Heart right ventricle (tissue), 16 donors: ENCODE results near the gene BLMH. TPM values are rescaled to one million over a fixed set of nuclear protein-coding genes. Genes with fewer than 3 reads are reported as not detected.
A peak's percentile ranks its signal among the peaks of the same experiment; 100 is the strongest.

Source experiments
- ATAC-seq, 8 donors: fragments of 200-7000 bp; cut with Tn5 transposase; one replicate each; pipeline ENCODE4 v1.9.1; 2020; ENCODE audit warnings: mild to moderate bottlenecking in 8 of 8, moderate library complexity in 8 of 8, moderate number of reproducible peaks in 1 of 8
- DNase-seq, 2 donors: peaks; one replicate each; pipeline ENCODE4 v3.0.0-alpha.2; 2020
- H3K27ac ChIP-seq, 10 donors: fragments of 200-600 bp; sonication (generic) in 2 of 10; one replicate each; pipeline versions ENCODE4 v1.5.0 to v1.8.0; 2020 to 2022; ENCODE audit warnings: mild to moderate bottlenecking in 3 of 10
- H3K27me3 ChIP-seq, 7 donors: fragments of 200-600 bp; one replicate each; pipeline ENCODE4 v1.8.0; 2021 to 2022; ENCODE audit warnings: mild to moderate bottlenecking in 2 of 7
- H3K36me3 ChIP-seq, 9 donors: fragments of 200-600 bp; sonication (generic) in 1 of 9; one replicate each; pipeline versions ENCODE4 v1.5.0 to v1.8.0; 2020 to 2022; ENCODE audit warnings: mild to moderate bottlenecking in 2 of 9
- H3K4me1 ChIP-seq, 9 donors: fragments of 200-600 bp; sonication (generic) in 1 of 9; one replicate each; pipeline versions ENCODE4 v1.5.0 to v1.8.0; 2020 to 2022; ENCODE audit warnings: mild to moderate bottlenecking in 4 of 9
- H3K4me3 ChIP-seq, 10 donors: fragments of 200-600 bp; sonication (generic) in 2 of 10; one replicate each; pipeline versions ENCODE4 v1.5.0 to v1.8.0; 2020 to 2022; ENCODE audit warnings: mild to moderate bottlenecking in 7 of 10, moderate library complexity in 2 of 10
- H3K9me3 ChIP-seq, 11 donors: fragments of 200-600 bp in 10 of 11; sonication (generic) in 2 of 11; one replicate each; pipeline versions ENCODE4 v1.5.0 to v1.8.0; 2013 to 2022; ENCODE audit warnings: mild to moderate bottlenecking in 2 of 11, control low read depth in 1 of 11, moderate library complexity in 1 of 11
- WGBS, 2 donors: extraction: QIAGEN DNeasy Blood & Tissue Kit; methylation state at CpG; one replicate each; pipeline ENCODE4 v1.1.7; 2013; ENCODE audit warnings: inconsistent platforms in 1 of 2; 5-methylcytosine and 5-hydroxymethylcytosine counted together
- intact Hi-C, 10 donors: fragments of 100-400 bp; cut with DNase I; formaldehyde crosslinking; loops; one replicate each; pipeline versions ENCODE4 v1.11.1 to v1.14.2; 2022
- polyA plus RNA-seq, 2 donors: library from polyadenylated mRNA; stranded (reverse); fragments of 200-250 nt; gene quantifications; one replicate each; pipeline ENCODE4 v1.2.3, GENCODE V29; 2013
- total RNA-seq, 10 donors: library from RNA; stranded (reverse); fragmentation: NEBNext Ultra II Directional in 3 of 10; extraction: Animal tissue kit (Norgen Biotek cat#: 25700) in 3 of 10; gene quantifications; one replicate each; pipeline versions ENCODE4 v1.2.1 to v1.2.4, GENCODE V29; 2021 to 2023
- TF ChIP-seq, protein P1 (sequence below), 9 donors: fragments of 200-600 bp; sonication (generic) in 2 of 9; IDR thresholded peaks; one replicate each; pipeline versions ENCODE4 v1.5.0 to v1.8.0; 2021 to 2022; ENCODE audit warnings: antibody characterized with exemption in 9 of 9, mild to moderate bottlenecking in 5 of 9, moderate library complexity in 1 of 9
- donor health status: Arrhythmogenic right ventricular cardiomyopathy.
- donor health status: ischemic (EF 13 %, LVEDD 7.1; RV severe dilation, severe dysfunction).
- donor health status: healthy with polysubstance abuse.
- donor health status: DM: no; HTN: yes; CAD: no.
- donor health status: DM: no; HTN: no; CAD: no.
- donor health status: ischemic (EF 25% LVEDD 6.9; RV normal size, moderate dysfunction).
- donor health status: ischemic (EF 25% LVEDD 5.7; RV mildly dilated, moderate dysfunction).
- donor health status: healthy.
- donor health status: DM: yes; HTN: yes; CAD: no.
- donor health status: Ischemic cardiomyopathy.
- donor health status: ischemic (EF 35%, LVEDD 5.7; RV mildly dilated, moderate dysfunction).
- donor health status: nonischemic (EF 11% LVEDD 7.7; RV severe dilation, severe dysfunction).
- donor health status: DM: yes; HTN: yes; CAD: no.
- donor health status: PGD.
- donor health status: ischemic (EF 29% LVEDD 5.4; RV normal size, mild dysfunction).
- donor health status: nonischemic (EF 23%, LVEDD 6.1; RV moderate dilation, normal function).

BLMH gene
- total and polyA plus RNA-seq, 12 donors, result 9.6 to 22.2 (median 15.7) TPM

DNA sequence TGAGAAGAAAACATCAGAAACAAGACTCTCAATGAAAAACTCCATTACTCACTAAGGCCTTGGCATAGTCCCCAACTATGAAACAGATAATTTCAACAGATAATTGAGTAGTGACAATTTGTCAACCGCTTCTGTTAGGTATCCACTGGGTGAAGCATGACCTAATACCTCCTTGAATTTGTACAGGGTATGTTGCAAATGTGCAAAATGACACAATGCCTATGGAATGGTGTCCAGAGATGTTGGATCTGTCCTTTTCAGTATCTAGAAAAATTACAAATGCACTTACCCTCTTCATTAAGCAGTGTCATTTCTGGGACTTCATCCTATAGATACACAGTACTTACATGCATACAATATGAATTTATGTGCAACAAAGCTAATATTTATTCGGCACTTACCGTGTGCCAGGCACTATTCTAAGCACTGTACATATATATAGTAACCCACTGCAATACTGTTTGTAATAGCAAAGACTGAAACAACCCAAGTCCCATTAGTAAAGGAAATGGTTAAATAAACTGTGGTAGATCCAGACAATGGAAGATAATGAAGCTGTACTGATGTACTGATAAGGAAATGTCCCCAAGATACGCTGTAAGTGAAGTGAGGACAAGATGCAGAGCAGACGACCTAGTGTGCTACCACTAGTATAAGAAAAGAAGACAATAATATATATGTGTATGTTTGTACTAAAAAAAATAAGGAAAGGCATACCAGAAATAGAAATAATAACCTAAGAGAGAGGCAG is 34.8 kb downstream of the BLMH start:
- H3K9me3 ChIP-seq, result no peaks in the 10 kb centered on the region
- TF ChIP-seq, protein P1, sequence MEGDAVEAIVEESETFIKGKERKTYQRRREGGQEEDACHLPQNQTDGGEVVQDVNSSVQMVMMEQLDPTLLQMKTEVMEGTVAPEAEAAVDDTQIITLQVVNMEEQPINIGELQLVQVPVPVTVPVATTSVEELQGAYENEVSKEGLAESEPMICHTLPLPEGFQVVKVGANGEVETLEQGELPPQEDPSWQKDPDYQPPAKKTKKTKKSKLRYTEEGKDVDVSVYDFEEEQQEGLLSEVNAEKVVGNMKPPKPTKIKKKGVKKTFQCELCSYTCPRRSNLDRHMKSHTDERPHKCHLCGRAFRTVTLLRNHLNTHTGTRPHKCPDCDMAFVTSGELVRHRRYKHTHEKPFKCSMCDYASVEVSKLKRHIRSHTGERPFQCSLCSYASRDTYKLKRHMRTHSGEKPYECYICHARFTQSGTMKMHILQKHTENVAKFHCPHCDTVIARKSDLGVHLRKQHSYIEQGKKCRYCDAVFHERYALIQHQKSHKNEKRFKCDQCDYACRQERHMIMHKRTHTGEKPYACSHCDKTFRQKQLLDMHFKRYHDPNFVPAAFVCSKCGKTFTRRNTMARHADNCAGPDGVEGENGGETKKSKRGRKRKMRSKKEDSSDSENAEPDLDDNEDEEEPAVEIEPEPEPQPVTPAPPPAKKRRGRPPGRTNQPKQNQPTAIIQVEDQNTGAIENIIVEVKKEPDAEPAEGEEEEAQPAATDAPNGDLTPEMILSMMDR (IDR thresholded peaks at IDR 0.05), result no peak
- DNase-seq (no peak), ATAC-seq (peak in 2 of 8 donors; percentile 25 to 81)
- H3K4me3 ChIP-seq, result no peak overlapping the region
- H3K27ac ChIP-seq, result no peak overlapping the region
- H3K4me1 ChIP-seq, result peaks cover 0 to 9% (median 5%) of the 10 kb centered on the region in 9 donors
- intact Hi-C loops, result no loop called here
- peaks cover 0 to 100% (median 0%) of the 10 kb centered on the region in 9 donors for H3K36me3 ChIP-seq
- WGBS, 2 donors, result 56 to 67% methylated on average over 5 of the region's 5 CpGs
- H3K27me3 ChIP-seq, result no peaks in the 10 kb centered on the region

DNA sequence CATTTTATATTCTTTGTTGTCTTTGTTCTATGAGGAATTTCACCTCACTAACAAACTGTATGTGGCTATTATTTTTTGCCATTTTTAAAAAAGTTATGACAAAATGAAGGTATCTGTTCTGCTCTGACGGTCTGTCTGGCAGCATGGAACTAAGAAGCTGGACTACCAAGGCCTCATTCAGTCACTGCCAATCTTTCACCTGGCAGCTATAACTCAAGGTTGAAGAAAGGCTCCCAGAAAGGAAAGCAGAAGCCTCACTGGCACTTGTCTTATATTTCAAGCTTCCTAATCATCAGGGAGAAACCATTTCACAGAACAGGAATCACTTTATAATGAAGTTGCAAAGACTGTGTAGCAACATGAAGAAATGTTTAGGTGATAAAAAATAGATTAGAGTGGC is 37.6 kb downstream of the BLMH start:
- WGBS, 2 donors, result 78 to 88% methylated on average over 1 of the region's 1 CpG
- intact Hi-C loops, result no loop called here
- no peak overlapping the region for H3K27ac ChIP-seq
- no peak overlapping the region for H3K4me3 ChIP-seq
- H3K4me1 ChIP-seq, result peaks cover 0 to 9% (median 5%) of the 10 kb centered on the region in 9 donors
- TF ChIP-seq, protein P1 (IDR thresholded peaks at IDR 0.05), result no peak
- no peaks in the 10 kb centered on the region for H3K27me3 ChIP-seq
- ATAC-seq (no peak), DNase-seq (no peak)
- H3K36me3 ChIP-seq, result peaks cover 0 to 97% (median 0%) of the 10 kb centered on the region in 9 donors
- no peaks in the 10 kb centered on the region for H3K9me3 ChIP-seq

DNA sequence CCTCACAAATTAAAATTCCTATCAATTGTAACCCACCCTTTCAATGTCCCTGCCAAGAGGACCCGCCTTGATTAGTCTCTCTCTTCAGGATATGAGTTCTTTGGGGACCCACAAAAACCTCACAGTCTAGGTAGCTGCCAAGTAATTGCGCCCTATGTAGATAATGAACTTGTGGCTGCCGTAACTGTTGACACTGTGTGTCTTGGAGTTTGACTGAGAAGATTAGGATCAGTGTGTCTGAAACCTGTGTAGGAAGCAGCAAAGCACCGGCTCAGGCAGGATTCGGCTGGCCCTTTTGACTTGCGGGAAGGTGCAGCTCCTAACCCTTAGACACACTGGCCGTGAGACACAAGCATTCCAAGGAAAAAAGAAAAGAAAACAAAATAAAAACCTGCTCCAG is 38.4 kb downstream of the BLMH start:
- TF ChIP-seq, protein P1 (IDR thresholded peaks at IDR 0.05), result no peak
- Histone ChIP-seq H3K9me3 (no peaks in the 10 kb centered on the region), H3K27ac (no peak overlapping the region), H3K27me3 (no peaks in the 10 kb centered on the region), H3K4me1 (peaks cover 0 to 17% (median 4%) of the 10 kb centered on the region in 9 donors), H3K4me3 (no peak overlapping the region), H3K36me3 (peaks cover 0 to 97% (median 4%) of the 10 kb centered on the region in 9 donors)
- intact Hi-C loops, result no loop called here
- DNase-seq (no peak), ATAC-seq (peak in 1 of 8 donors; percentile 43)
- 69 to 75% methylated on average over 7 of the region's 7 CpGs for WGBS, 2 donors

DNA sequence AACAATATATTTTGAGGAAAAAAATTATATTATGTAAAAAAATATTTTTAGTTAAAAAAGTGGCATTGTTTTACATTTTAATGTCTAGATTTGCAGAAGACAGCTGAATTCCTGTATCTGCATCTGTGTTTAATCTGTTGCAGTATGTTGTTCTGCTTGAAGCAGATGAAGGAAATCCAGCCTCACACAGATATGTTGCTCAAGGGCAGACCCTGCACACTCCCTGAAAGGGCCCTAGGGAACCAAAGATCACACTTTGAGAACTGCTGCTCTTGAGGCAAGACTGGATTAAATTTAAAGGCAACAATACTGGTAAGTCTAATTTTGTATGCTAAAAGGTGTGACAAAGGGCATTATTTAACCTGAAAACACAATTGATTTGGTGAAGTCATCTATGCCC is 39.8 kb downstream of the BLMH start:
- DNase-seq, result no peak
- Histone ChIP-seq H3K4me3 (no peak overlapping the region), H3K27ac (no peak overlapping the region), H3K27me3 (no peaks in the 10 kb centered on the region), H3K9me3 (no peaks in the 10 kb centered on the region), H3K4me1 (peaks cover 0 to 13% (median 2%) of the 10 kb centered on the region in 9 donors), H3K36me3 (peaks cover 0 to 97% (median 10%) of the 10 kb centered on the region in 9 donors)
- TF ChIP-seq, protein P1 (IDR thresholded peaks at IDR 0.05), result no peak
- ATAC-seq, result no peak
- intact Hi-C loops, result no loop called here
